Activated naive CD4-positive, alpha-beta T cell treated with anti-CD3 and anti-CD28 coated beads for 36 hours (primary cell): ENCODE data around the gene SMARCD3. TPM values are rescaled to one million over a fixed set of nuclear protein-coding genes. Genes with fewer than 3 reads are reported as not detected.

Source experiments
- CTCF ChIA-PET: fragments of 350-600 bp; sonication (Branson Sonifier 250); formaldehyde crosslinking; loops from one replicate; lab custom pipeline; 2021; ENCODE audit warnings: antibody characterized with exemption; lab: Charles Lee
- DNase-seq: peaks from one replicate; pipeline ENCODE4 v3.0.0-alpha.2; 2020
- H3K27ac Mint-ChIP-seq: one replicate; pipeline ENCODE4 v1.8.0; 2021; ENCODE audit warnings: mild to moderate bottlenecking, mixed read lengths
- H3K27me3 Mint-ChIP-seq: one replicate; pipeline ENCODE4 v1.8.0; 2021; ENCODE audit warnings: low read depth, mixed read lengths
- H3K36me3 Mint-ChIP-seq: one replicate; pipeline ENCODE4 v1.8.0; 2021; ENCODE audit warnings: low read depth, mixed read lengths
- H3K4me1 Mint-ChIP-seq: one replicate; pipeline ENCODE4 v1.8.0; 2021; ENCODE audit warnings: low read depth, mixed read lengths
- H3K4me3 Mint-ChIP-seq: one replicate; pipeline ENCODE4 v1.8.0; 2021; ENCODE audit warnings: mild to moderate bottlenecking, moderate library complexity, mixed read lengths
- H3K9me3 Mint-ChIP-seq: one replicate; pipeline ENCODE4 v1.8.0; 2021; ENCODE audit warnings: mixed read lengths
- intact Hi-C: fragments of 100-400 bp; cut with micrococcal nuclease; formaldehyde crosslinking; loops from one replicate; pipeline ENCODE4 v1.15.1; 2023
- total RNA-seq, 2 experiments: library from RNA; stranded (reverse); gene quantifications; one replicate each; pipeline ENCODE4 v1.2.3, GENCODE V29; 2021

SMARCD3 gene
- total RNA-seq = 1 to 10 TPM; 4.5 to 5.8 TPM

DNA sequence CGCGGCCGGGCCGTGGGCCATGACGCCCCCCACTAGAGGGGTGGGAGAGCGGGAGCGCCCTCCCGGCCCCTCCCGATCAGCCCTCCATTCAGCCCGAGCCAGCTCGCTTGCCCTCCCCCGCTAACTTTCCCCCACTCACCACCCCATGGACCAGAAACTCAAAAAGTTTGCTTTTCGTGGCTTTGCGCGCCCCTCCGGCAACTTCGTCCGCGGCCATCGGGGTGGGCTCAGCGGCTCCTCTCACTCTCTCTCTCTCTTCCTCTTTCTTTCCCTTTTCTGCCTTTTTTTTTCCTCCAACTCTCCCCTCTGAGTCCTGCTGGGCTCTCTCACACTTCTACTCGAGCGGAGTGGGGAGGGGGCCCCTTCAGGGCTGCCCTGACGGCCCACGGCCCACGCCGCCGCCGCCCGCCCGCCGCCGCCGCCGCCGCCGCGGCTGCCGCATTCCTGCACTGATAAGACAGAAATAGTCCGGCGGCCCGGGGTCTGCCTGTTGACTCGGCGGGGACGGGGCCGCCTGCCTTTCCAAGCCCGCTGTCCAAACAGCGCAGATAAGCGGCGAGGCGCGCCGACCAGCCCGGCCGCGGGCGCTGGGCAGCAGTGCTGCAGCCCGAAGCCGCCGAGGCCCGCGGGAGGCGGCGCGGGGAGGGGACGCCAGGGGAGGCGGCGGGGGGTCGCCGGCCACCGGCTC lies at the start of gene SMARCD3:
TSS of gene SMARCD3 (minus strand) at position 349 of the 688 bp plus-strand sequence. CDS start at position 217, 132 bp downstream.
- Mint-ChIP-seq H3K27me3 (peaks cover 53% of the 10 kb centered on the region), H3K27ac (no peak within 1 kb of the TSS)
- no peak for DNase-seq

GRCh38 chr7:151296202-151296992 lies 47.9 kb upstream of the SMARCD3 start:
- Mint-ChIP-seq H3K36me3 (no peaks in the 10 kb centered on the region), H3K4me3 (no peak overlapping the region), H3K27ac (no peak overlapping the region), H3K9me3 (peaks cover 7% of the 10 kb centered on the region), H3K4me1 (no peaks in the 10 kb centered on the region), H3K27me3 (peaks cover 3% of the 10 kb centered on the region)
- no peak for DNase-seq
- CTCF ChIA-PET = interaction anchor here (0.7 to 2.5 kb wide), 4 partner anchors 9 to 96 kb away, joined by 3 to 9 read pairs (median 4); no protein-coding TSS in a partner anchor
- intact Hi-C loops = no loop called here

More for the DNA sequence above, at the start of gene SMARCD3:
- peaks cover 48% of the 10 kb centered on the region for H3K4me1 Mint-ChIP-seq
- CTCF ChIA-PET = interaction anchor here (0.7 to 6.2 kb wide), 4 partner anchors 26 to 200 kb away, joined by 3 to 97 read pairs (median 4); partner anchors contain the start of gene ABCF2
- no peaks in the 10 kb centered on the region for H3K9me3 Mint-ChIP-seq
- intact Hi-C loops = no loop called here
- H3K36me3 Mint-ChIP-seq = no peaks in the 10 kb centered on the region
- peak within 1 kb of the TSS; percentile 47 for H3K4me3 Mint-ChIP-seq

DNA sequence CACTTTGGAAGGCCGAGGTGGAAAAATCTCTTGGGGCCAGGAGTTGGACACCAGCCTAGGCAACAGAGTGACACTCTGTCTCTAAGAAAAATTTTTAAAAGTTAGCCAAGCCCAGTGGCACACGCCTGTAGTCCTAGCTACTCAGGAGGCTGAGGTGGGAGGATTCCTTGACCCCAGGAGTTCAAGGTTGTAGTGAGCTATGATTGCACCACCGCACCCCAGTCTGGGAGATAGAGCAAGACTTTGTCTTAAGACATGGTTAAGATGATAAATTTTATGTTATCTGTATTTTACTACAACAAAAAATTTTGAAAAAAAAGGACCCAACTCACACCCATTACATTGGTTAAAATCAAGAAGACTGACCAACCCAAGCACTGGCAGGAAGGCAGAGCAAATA lies 44.4 kb upstream of the SMARCD3 start:
- H3K4me1 Mint-ChIP-seq = no peaks in the 10 kb centered on the region
- H3K36me3 Mint-ChIP-seq = no peaks in the 10 kb centered on the region
- no peak for DNase-seq
- peaks cover 5% of the 10 kb centered on the region for H3K9me3 Mint-ChIP-seq
- intact Hi-C loops = no loop called here
- H3K27ac Mint-ChIP-seq = no peak overlapping the region
- CTCF ChIA-PET = interaction anchor here (0.9 to 1.1 kb wide), 2 partner anchors 10 to 49 kb away, joined by 3 read pairs; no protein-coding TSS in a partner anchor
- H3K4me3 Mint-ChIP-seq = no peak overlapping the region
- no peaks in the 10 kb centered on the region for H3K27me3 Mint-ChIP-seq

- peaks cover 2% of the 10 kb centered on the region for H3K4me1 Mint-ChIP-seq
- no peak for DNase-seq
- H3K27me3 Mint-ChIP-seq = no peaks in the 10 kb centered on the region
- H3K9me3 Mint-ChIP-seq = peaks cover 3% of the 10 kb centered on the region
- H3K4me3 Mint-ChIP-seq = no peak overlapping the region
- CTCF ChIA-PET = no interaction called here
- H3K27ac Mint-ChIP-seq = no peak overlapping the region
- intact Hi-C loops = no loop called here
- H3K36me3 Mint-ChIP-seq = no peaks in the 10 kb centered on the region
Observed at GRCh38 chr7:151291206-151291605, 42.7 kb upstream of the SMARCD3 start.

DNA sequence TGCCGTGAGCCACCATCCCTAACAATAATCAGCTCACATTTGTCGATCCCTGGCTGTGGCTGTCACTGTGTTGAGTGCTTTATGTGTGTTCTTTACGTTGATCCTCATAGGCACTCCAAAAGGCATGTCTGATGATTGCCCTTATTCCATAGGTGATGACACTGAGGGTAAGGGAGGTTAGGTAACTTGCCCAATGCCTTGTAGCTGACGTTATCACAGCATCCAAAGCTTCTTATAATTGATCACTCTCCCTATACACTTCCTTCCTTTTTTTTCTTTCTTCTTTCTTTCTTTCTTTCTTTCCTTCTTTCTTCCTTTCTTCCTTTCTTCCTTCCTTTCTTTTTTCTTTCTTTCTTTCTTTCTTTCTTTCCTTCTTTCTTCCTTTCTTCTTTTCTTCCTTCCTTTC lies 41.9 kb upstream of the SMARCD3 start:
- CTCF ChIA-PET = no interaction called here
- H3K27me3 Mint-ChIP-seq = no peaks in the 10 kb centered on the region

DNA sequence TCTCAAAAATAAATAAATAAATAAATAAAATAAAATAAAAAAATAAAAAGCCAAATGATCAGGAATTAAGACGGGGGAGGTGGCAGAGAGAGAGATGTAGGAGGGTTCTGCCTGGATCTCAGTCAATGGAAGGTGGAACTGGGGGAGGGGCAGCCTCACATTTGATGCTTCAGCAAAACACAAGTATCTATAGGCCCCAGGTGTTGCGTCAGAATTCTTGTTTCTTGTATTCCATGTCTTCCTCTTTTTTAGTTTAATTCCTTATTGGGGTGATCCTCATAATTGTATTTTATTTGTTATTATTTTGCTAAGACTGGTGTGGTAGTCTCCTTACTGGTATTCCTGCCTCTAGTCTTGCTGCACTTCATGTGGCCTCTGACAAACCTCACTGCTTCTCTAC lies 41.4 kb upstream of the SMARCD3 start:
- CTCF ChIA-PET = no interaction called here
- Mint-ChIP-seq H3K9me3 (no peaks in the 10 kb centered on the region), H3K27me3 (no peaks in the 10 kb centered on the region), H3K36me3 (no peaks in the 10 kb centered on the region), H3K4me1 (peaks cover 7% of the 10 kb centered on the region), H3K27ac (no peak overlapping the region), H3K4me3 (no peak overlapping the region)
- intact Hi-C loops = no loop called here
- no peak for DNase-seq

More for the DNA sequence above, 41.9 kb upstream of the SMARCD3 start:
- no peak overlapping the region for H3K4me3 Mint-ChIP-seq
- no peak overlapping the region for H3K27ac Mint-ChIP-seq
- no peak for DNase-seq
- intact Hi-C loops = no loop called here
- peaks cover 7% of the 10 kb centered on the region for H3K4me1 Mint-ChIP-seq
- no peaks in the 10 kb centered on the region for H3K9me3 Mint-ChIP-seq
- H3K36me3 Mint-ChIP-seq = no peaks in the 10 kb centered on the region

DNA sequence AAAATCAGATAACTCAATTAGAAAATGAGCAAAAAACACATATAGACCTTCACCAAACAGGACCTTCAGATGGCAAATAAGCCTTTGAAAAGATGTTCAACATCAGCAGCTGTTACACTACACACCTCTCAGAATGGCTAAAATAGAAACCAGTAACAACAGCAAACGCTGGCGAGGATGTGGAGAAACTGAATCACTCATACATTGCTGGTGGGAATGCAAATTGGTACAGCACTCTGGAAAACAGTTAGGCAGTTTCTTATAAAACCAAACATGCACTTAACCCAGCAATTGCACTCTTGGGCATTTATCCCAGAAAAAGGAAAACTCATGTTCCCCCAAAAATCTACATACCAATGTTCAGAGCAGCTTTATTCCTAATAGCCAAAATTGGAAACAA lies 37.7 kb upstream of the SMARCD3 start:
- intact Hi-C loops = no loop called here
- Mint-ChIP-seq H3K27ac (no peak overlapping the region), H3K36me3 (no peaks in the 10 kb centered on the region), H3K27me3 (no peaks in the 10 kb centered on the region), H3K9me3 (no peaks in the 10 kb centered on the region), H3K4me3 (no peak overlapping the region), H3K4me1 (peaks cover 7% of the 10 kb centered on the region)
- CTCF ChIA-PET = interaction anchor here (0.7 to 1.4 kb wide), 4 partner anchors 15 to 195 kb away, joined by 3 to 6 read pairs (median 4); no protein-coding TSS in a partner anchor
- DNase-seq = peak; percentile 65

GRCh38 chr7:151283302-151283701 lies 34.8 kb upstream of the SMARCD3 start:
- intact Hi-C loops = no loop called here
- H3K9me3 Mint-ChIP-seq = no peaks in the 10 kb centered on the region
- H3K36me3 Mint-ChIP-seq = no peaks in the 10 kb centered on the region

GRCh38 chr7:151282111-151282510 lies 33.6 kb upstream of the SMARCD3 start:
- Mint-ChIP-seq H3K36me3 (no peaks in the 10 kb centered on the region), H3K4me3 (no peak overlapping the region), H3K9me3 (no peaks in the 10 kb centered on the region), H3K4me1 (peaks cover 12% of the 10 kb centered on the region), H3K27ac (no peak overlapping the region), H3K27me3 (no peaks in the 10 kb centered on the region)
- DNase-seq = no peak
- CTCF ChIA-PET = interaction anchor here (1.2 kb wide), 2 partner anchors 33 to 36 kb away, joined by 3 read pairs; no protein-coding TSS in a partner anchor
- intact Hi-C loops = no loop called here

More at GRCh38 chr7:151283302-151283701, 34.8 kb upstream of the SMARCD3 start:
- no peak overlapping the region for H3K27ac Mint-ChIP-seq
- no peak for DNase-seq
- CTCF ChIA-PET = no interaction called here
- peaks cover 7% of the 10 kb centered on the region for H3K4me1 Mint-ChIP-seq
- no peak overlapping the region for H3K4me3 Mint-ChIP-seq
- no peaks in the 10 kb centered on the region for H3K27me3 Mint-ChIP-seq

- CTCF ChIA-PET = interaction anchor here (1.2 kb wide), 2 partner anchors 33 to 36 kb away, joined by 3 read pairs; no protein-coding TSS in a partner anchor
Observed at GRCh38 chr7:151281686-151282085, 33.2 kb upstream of the SMARCD3 start.

GRCh38 chr7:151280388-151281019 lies 32.0 kb upstream of the SMARCD3 start:
- H3K27ac Mint-ChIP-seq = no peak overlapping the region
- no peak overlapping the region for H3K4me3 Mint-ChIP-seq
- H3K36me3 Mint-ChIP-seq = no peaks in the 10 kb centered on the region
- H3K4me1 Mint-ChIP-seq = peaks cover 11% of the 10 kb centered on the region
- H3K27me3 Mint-ChIP-seq = no peaks in the 10 kb centered on the region
- CTCF ChIA-PET = interaction anchor here (1.1 kb wide), 1 partner anchor 36 kb away, joined by 3 read pairs; no protein-coding TSS in a partner anchor
- no peaks in the 10 kb centered on the region for H3K9me3 Mint-ChIP-seq
- intact Hi-C loops = no loop called here
- DNase-seq = no peak

More at GRCh38 chr7:151281686-151282085, 33.2 kb upstream of the SMARCD3 start:
- Mint-ChIP-seq H3K36me3 (no peaks in the 10 kb centered on the region), H3K4me3 (no peak overlapping the region), H3K4me1 (peaks cover 13% of the 10 kb centered on the region), H3K9me3 (no peaks in the 10 kb centered on the region), H3K27me3 (no peaks in the 10 kb centered on the region), H3K27ac (no peak overlapping the region)
- no peak for DNase-seq
- intact Hi-C loops = no loop called here

DNA sequence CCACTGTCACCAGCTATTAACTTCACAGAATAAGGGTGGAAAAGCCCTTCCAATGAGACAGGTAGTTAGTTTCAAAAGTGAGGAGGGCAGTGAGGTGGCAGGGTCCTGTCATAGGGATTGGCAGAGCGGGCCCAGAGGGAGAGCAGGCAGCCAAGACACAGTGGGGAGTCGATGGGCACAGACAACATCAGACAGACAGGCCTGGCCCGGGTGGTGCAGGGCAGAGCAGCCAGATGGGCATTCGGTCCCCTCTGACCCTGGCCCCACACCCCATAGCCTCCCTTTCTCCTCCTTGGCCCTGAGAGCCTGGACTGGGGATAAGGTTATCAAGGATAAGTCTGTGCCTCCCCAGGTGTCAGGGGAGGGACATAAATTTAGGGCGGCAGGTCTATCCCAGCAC lies 31.4 kb upstream of the SMARCD3 start:
- H3K9me3 Mint-ChIP-seq = no peaks in the 10 kb centered on the region
- intact Hi-C loops = no loop called here

More for the DNA sequence above, 31.4 kb upstream of the SMARCD3 start:
- CTCF ChIA-PET = interaction anchor here (0.6 to 1.1 kb wide), 2 partner anchors 30 to 36 kb away, joined by 3 read pairs; no protein-coding TSS in a partner anchor
- H3K27me3 Mint-ChIP-seq = no peaks in the 10 kb centered on the region
- DNase-seq = no peak
- peaks cover 11% of the 10 kb centered on the region for H3K4me1 Mint-ChIP-seq
- no peaks in the 10 kb centered on the region for H3K36me3 Mint-ChIP-seq
- H3K27ac Mint-ChIP-seq = no peak overlapping the region
- no peak overlapping the region for H3K4me3 Mint-ChIP-seq
